HG03196 (cell line): Measurements from ENCODE around the gene CCL15.
"Not testable (repeated sequence)": the region's sequence is repeated elsewhere in the genome, so short reads cannot be mapped to it uniquely, and the experiment has no call there.

Experiments used
- ATAC-seq: cut with Tn5 transposase; IDR thresholded peaks from one replicate; pipeline ENCODE4 v1.9.1; 2021; ENCODE audit not compliant: unreplicated experiment

CCL15 gene

DNA sequence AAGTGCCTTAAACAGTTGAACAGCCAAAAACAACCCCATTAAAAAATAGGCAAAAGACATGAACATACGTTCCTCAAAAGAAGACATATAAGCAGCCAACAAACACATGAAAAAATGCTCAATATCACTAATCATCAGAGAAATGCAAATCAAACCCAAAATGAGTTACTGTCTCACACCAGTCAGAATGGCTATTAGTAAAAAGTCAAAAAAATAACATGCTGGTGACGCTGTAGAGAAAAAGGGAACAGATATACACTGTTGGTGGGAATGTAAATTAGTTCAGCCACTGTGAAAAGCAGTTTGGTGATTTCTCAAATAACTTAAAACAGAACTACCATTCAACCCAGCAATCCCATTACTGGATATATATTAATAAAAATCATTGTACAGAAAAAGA, 6.0 kb downstream of the CCL15 start:
- ATAC-seq, result not testable (repeated sequence)

GRCh38 chr17:35991075-35991474, 10.3 kb downstream of the CCL15 start:
- ATAC-seq, result no peak

DNA sequence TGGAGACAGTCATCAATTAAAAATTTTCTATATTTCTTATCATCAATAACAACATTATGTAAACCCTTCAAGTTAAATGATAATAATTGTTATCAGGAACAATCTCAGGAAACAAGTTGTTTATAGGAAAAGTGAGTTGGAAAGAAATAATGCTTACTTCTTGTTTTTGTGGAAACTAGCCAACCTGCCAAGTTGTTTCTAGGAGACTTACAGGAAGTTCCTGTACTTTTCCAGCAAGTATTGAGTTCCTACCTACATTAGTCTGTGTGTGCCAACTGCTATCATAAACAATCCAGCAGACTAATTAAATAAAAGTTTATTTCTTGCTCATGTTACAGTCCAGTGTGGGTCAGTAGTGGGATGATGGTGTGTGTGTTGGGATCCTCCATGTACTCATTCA, 13.2 kb downstream of the CCL15 start:
- ATAC-seq, result no peak

DNA sequence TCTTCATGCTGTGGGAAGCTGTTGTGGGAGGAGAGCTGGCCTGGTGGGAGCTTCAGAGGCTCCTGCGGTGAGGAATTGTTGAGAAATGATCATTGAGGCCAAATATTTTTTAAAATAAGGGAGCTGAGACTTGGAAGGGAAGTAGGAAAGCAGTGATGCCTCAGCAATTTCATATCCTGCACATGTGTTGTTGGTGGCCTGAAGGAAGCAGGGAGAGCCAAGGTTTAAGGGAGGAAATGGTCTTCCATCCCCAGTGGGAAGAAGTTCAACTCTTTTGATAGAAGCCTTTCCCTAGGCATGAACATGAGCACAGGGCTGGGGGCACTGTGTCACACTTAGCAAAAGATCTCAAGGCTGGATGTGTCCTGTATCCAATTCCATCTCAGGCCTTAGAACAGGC, 14.7 kb downstream of the CCL15 start, which contains the start of gene CCL14:
CCL14 (minus strand) TSS at position 87 of the 400 bp plus-strand sequence; CDS start at position 7, 80 bp downstream.
- ATAC-seq, result no peak

DNA sequence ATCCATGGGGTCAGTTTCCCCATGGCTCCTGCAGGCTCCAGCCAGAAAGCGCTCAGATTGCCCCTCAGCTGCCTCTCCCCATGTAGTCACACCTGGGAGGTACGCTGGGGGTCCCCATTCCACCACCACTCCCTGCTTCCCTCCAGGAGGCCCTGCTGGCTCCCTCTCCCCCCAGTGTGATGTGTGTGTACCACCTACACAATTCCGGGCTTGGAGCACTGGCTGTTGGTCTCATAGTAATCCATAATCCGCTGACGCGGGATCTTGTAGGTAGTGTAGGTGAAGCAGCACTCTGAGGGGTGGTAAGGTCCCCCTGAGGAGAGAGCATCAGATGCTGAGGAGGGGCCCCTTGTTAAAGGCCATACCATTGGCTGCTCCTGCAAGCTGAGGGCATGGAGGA, 17.2 kb downstream of the CCL15 start:
- no peak for ATAC-seq

- ATAC-seq, result no peak
These were observed 18.8 kb downstream of the CCL15 start for GRCh38 chr17:35982409-35983191.

- no peak for ATAC-seq
These were observed 19.4 kb downstream of the CCL15 start for GRCh38 chr17:35981908-35982330.

- ATAC-seq, result no peak
These were observed 20.1 kb downstream of the CCL15 start, which contains the start of gene CCL16 for GRCh38 chr17:35981246-35981645. CCL16 (minus strand) TSS chr17:35981497; CDS start chr17:35981420, 77 bp downstream.

GRCh38 chr17:35978346-35978745, 23.0 kb downstream of the CCL15 start:
- no peak for ATAC-seq

DNA sequence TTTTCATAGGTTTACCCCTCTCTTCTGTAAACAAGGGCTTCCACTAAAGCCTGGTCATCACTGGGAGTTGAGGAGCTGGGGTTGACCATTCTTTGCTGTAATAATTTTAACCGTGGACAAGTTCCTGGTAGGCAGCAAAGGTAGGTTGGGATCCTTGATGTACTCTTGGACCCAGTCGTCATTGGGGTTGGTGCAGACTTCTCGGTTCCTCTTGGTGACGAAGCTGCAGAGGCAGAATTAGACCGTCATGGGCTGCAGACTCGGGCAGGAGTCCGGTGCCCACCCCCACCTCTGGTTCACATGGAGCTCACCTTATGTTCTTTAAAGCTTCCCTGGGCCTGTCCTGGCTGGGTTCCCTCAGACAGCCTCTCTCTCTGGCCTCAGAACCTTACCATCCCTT, 23.8 kb downstream of the CCL15 start:
- no peak for ATAC-seq

- no peak for ATAC-seq
These were observed 27.8 kb downstream of the CCL15 start for GRCh38 chr17:35973333-35974260.

GRCh38 chr17:35972945-35973332, 28.4 kb downstream of the CCL15 start:
- ATAC-seq, result no peak

GRCh38 chr17:35972535-35972934, 28.8 kb downstream of the CCL15 start:
- no peak for ATAC-seq

DNA sequence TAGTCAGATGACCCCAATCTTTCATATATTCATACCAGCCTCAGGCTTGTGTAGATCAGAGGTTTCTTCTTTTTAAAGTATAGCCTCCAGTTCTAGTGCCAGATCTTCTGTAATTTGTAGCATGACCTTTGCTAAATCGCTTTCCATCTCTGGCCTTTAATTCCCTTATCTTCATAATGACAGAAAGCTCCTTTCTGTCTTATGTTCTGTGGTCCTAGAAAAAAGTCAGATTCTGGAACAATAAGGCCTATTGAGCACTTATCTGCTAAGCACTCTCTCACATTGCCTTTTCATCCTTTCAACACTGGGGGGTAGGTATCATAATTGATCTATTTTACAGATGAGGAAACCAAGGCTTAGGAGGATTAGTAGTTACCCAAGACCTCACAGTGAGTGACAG, 29.3 kb downstream of the CCL15 start:
- ATAC-seq, result no peak

DNA sequence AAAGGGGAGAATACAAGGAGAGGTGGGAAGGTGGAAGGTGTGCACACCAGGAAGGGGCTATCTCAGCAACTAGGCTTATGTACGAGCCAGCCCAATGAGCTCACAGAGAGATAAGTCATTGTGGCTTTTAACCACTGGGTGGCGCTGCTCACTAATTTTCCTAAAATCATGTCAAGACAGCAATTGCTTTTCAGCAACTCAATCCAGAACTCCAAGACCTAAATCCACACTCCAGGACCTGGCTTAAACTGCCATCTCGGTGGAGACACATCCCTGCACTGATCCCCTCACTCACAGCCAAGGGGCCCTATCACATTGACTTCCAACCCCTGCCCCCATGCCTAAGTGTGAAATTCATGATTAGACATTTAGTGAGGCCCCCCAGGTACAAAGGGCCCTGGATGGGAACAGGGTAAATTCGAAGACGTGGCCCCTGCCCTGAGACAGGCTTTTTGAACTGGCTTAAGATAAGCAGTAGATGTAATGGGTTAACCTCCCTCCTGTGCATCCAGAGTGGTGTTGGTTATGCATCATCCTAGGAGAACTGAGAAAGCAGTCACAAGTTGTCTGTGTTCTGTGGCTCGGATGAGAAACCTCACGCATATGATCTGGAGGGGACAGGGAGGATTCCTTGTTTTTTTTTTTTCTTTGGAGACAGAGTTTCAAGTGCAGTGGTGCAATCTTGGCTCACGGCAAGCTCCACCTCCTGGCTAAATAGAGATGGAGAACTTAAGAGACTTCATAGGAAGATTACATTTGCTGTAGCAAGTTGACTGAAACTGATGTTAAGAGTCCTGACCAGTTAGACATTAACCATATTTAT, 31.6 kb downstream of the CCL15 start:
- ATAC-seq, result no peak

GRCh38 chr17:35968520-35969054, 32.8 kb downstream of the CCL15 start:
- ATAC-seq, result no peak

DNA sequence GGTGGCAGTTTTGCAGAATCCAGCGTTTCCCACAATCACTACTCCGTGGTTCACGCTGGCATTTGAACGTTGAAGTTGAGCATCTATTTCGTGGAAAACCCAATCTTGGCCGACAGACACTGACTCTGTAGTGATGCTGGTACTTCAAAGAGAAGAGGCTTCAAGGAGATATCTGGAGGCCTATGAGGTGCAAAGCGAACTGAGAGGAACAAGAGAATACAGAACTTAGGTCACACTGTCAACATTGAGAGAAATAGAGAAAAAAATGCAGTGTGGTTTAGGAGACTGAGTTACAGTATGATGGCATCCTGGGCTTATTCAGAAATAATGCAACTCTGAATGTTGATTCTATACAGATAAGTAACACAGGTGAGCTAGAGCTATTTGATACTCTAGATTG, 36.1 kb downstream of the CCL15 start:
- no peak for ATAC-seq

- ATAC-seq, result no peak
These were observed 37.7 kb downstream of the CCL15 start for GRCh38 chr17:35963663-35964062.

- no peak for ATAC-seq
These were observed 47.6 kb downstream of the CCL15 start for GRCh38 chr17:35953720-35954119.

DNA sequence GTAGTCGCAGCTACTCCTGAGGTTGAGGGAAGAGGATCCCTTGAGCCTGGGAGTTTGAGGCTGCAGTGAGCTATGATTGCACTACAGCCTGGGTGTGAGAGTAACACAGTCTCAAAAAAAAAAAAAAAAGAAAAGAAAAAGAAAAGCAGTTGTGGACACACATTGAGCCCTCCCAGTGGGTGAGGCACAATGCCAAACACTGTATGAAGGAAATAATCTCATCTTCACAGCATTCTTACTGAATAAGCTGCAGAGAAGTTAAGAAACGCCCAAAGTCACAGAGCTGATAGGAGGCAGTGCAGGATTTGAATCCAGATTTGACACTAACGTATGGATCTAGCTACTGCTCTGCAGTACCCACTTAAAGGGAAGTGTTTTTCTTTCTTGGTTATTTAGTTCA, 52.0 kb downstream of the CCL15 start:
- ATAC-seq, result no peak

- no peak for ATAC-seq
These were observed 53.3 kb downstream of the CCL15 start for GRCh38 chr17:35948092-35948491.
